Transverse colon (tissue), 4 donors: Measurements from ENCODE around the gene MS4A10. TPM values are rescaled to one million over a fixed set of nuclear protein-coding genes. Genes with fewer than 3 reads are reported as not detected.

Experiments
- DNase-seq: peaks from one replicate; pipeline ENCODE4 v3.0.0-alpha.2; 2019
- H3K27ac ChIP-seq, 4 donors: fragments of 200-600 bp; sonication (generic); 2 replicates each; pipeline ENCODE4 v1.5.1; 2016 to 2018; ENCODE audit warnings: inconsistent platforms in 4 of 4
- H3K27me3 ChIP-seq: fragments of 200-600 bp; sonication (generic); 2 replicates; pipeline ENCODE4 v1.5.1; 2017; ENCODE audit warnings: inconsistent platforms
- H3K36me3 ChIP-seq, 4 donors: fragments of 200-600 bp; sonication (generic); 2 replicates each; pipeline ENCODE4 v1.5.1; 2017 to 2019; ENCODE audit warnings: inconsistent platforms in 4 of 4
- H3K4me1 ChIP-seq, 4 donors: fragments of 200-600 bp; sonication (generic); 2 replicates each; pipeline ENCODE4 v1.5.1; 2017 to 2020; ENCODE audit warnings: inconsistent platforms in 4 of 4
- H3K4me3 ChIP-seq, 4 donors: fragments of 200-600 bp; sonication (generic); 1 replicate in 1 of 4; 2 replicates in 3 of 4; pipeline versions ENCODE4 v1.5.1 to v1.6.1; 2017 to 2019; ENCODE audit warnings: inconsistent platforms in 4 of 4
- H3K9me3 ChIP-seq, 2 donors: fragments of 200-600 bp; sonication (generic); 2 replicates each; pipeline ENCODE4 v1.5.1; 2017 to 2019; ENCODE audit warnings: inconsistent platforms in 2 of 2
- CTCF ChIP-seq, 5 experiments: fragments of 200-600 bp in 3 of 5; fragments of 450-650 bp in 2 of 5; sonication (generic) in 3 of 5; IDR thresholded peaks; 1 replicate in 2 of 5; 2 replicates in 3 of 5; pipeline ENCODE4 v1.5.1; 2016 to 2017; ENCODE audit warnings: antibody characterized with exemption in 5 of 5, inconsistent platforms in 3 of 5, mild to moderate bottlenecking in 2 of 5, moderate library complexity in 1 of 5
- EP300 ChIP-seq: sonication (generic); formaldehyde crosslinking; IDR thresholded peaks from one replicate; pipeline ENCODE4 v1.6.1; 2017; ENCODE audit warnings: antibody characterized with exemption, low read depth
- POLR2A ChIP-seq: fragments of 450-650 bp; IDR thresholded peaks from one replicate; pipeline ENCODE4 v1.6.1; 2016; ENCODE audit warnings: antibody characterized with exemption, mild to moderate bottlenecking, moderate library complexity
- POLR2AphosphoS5 ChIP-seq, 3 donors: sonication (generic); formaldehyde crosslinking; IDR thresholded peaks; one replicate each; pipeline ENCODE4 v1.6.1; 2016; ENCODE audit warnings: antibody characterized with exemption in 3 of 3
- WGBS, 2 donors: methylation state at CpG; one replicate each; pipeline ENCODE4 v1.1.5; 2018; ENCODE audit warnings: low coverage in 1 of 2; 5-methylcytosine and 5-hydroxymethylcytosine counted together
- in situ Hi-C, 4 donors: fragments of 200-750 bp; cut with MboI; loops; one replicate each; pipeline versions ENCODE4 v1.15.0 to v1.15.1; 2017; ENCODE audit warnings: low sequenced_read_pairs in 3 of 4, low pct_ligation_motif_present in 1 of 4, low pct_unique_long_range_greater_than_20kb in 1 of 4
- intact Hi-C: fragments of 100-400 bp; cut with DNase I; formaldehyde crosslinking; loops from one replicate; pipeline ENCODE4 v1.15.1; 2023; ENCODE audit warnings: low total_unique reads
- total RNA-seq, 4 donors: library from RNA; depleted of rRNA; stranded (reverse); fragments of >200 nt; gene quantifications; one replicate each; pipeline ENCODE4 v1.1.0, GENCODE V29; 2016

The MS4A10 gene
- total RNA-seq, 4 donors from 2014 or later: 1.3 to 2.2 TPM; not detected in 2

- in situ Hi-C loops: no loop called here
- WGBS, 2 donors: 64% methylated on average over 4 of the region's 4 CpGs; no CpG with 5 or more reads in 1 of the 2 donors
- DNase-seq: no peak
Observed at GRCh38 chr11:60777106-60777505, 8.0 kb upstream of the MS4A10 start.

GRCh38 chr11:60777572-60777971 is 7.6 kb upstream of the MS4A10 start:
- peaks cover 0 to 7% (median 0%) of the 10 kb centered on the region in 4 donors for H3K4me1 ChIP-seq
- H3K27ac ChIP-seq: no peak overlapping the region
- TF ChIP-seq POLR2A (no peak), CTCF (IDR thresholded peaks at IDR 0.05) (no peak), EP300 (no peak), POLR2AphosphoS5 (IDR thresholded peaks at IDR 0.05) (no peak)
- no peak for DNase-seq
- H3K36me3 ChIP-seq: no peaks in the 10 kb centered on the region
- in situ Hi-C loops: no loop called here
- no peak overlapping the region for H3K4me3 ChIP-seq
- intact Hi-C loops: no loop called here
- 0 to 28% methylated on average over 1 to 2 of the region's 2 CpGs for WGBS, 2 donors
- no peaks in the 10 kb centered on the region for H3K27me3 ChIP-seq
- no peaks in the 10 kb centered on the region for H3K9me3 ChIP-seq

More at GRCh38 chr11:60777106-60777505, 8.0 kb upstream of the MS4A10 start:
- Histone ChIP-seq H3K4me3 (no peak overlapping the region), H3K9me3 (no peaks in the 10 kb centered on the region), H3K27me3 (no peaks in the 10 kb centered on the region), H3K27ac (no peak overlapping the region), H3K4me1 (peaks cover 0 to 7% (median 0%) of the 10 kb centered on the region in 4 donors), H3K36me3 (no peaks in the 10 kb centered on the region)
- intact Hi-C loops: no loop called here
- no peak for TF ChIP-seq POLR2AphosphoS5 (IDR thresholded peaks at IDR 0.05)
- TF ChIP-seq CTCF (IDR thresholded peaks at IDR 0.05): no peak
- TF ChIP-seq POLR2A: no peak
- no peak for TF ChIP-seq EP300

DNA sequence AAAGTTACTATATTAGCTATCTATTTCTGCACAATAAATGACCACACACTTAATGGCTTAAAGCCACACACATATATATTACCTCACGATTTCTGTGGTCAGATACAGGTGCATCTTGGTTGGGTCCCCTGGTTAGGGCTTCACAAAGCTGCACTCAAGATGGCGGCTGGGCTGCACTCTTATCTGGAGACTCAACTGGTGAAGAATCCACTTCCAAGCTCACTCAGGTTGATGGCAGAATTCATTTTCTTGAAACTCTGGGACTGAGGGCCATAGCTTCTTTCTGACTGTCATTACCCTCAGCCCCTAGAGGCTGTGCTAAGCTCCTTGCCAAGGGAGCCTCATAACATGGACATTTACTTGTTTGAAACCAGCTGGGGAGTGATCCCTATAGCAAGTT is 5.1 kb upstream of the MS4A10 start:
- Histone ChIP-seq H3K9me3 (no peaks in the 10 kb centered on the region), H3K4me3 (no peak overlapping the region), H3K4me1 (peaks cover 0 to 12% (median 0%) of the 10 kb centered on the region in 4 donors), H3K27me3 (no peaks in the 10 kb centered on the region), H3K27ac (no peak overlapping the region), H3K36me3 (no peaks in the 10 kb centered on the region)
- TF ChIP-seq CTCF (IDR thresholded peaks at IDR 0.05) (no peak), EP300 (no peak), POLR2AphosphoS5 (IDR thresholded peaks at IDR 0.05) (no peak), POLR2A (no peak)
- in situ Hi-C loops: no loop called here
- 82% methylated on average over 2 of the region's 2 CpGs; no CpG with 5 or more reads in 1 of the 2 donors for WGBS, 2 donors
- no peak for DNase-seq
- intact Hi-C loops: no loop called here

GRCh38 chr11:60780774-60781173 is 4.4 kb upstream of the MS4A10 start:
- no peaks in the 10 kb centered on the region for H3K36me3 ChIP-seq
- peaks cover 0 to 14% (median 0%) of the 10 kb centered on the region in 4 donors for H3K4me1 ChIP-seq
- H3K9me3 ChIP-seq: no peaks in the 10 kb centered on the region
- H3K27me3 ChIP-seq: no peaks in the 10 kb centered on the region
- no peak for DNase-seq
- no peak overlapping the region for H3K27ac ChIP-seq
- in situ Hi-C loops (no loop called here), intact Hi-C loops (no loop called here)
- TF ChIP-seq CTCF (IDR thresholded peaks at IDR 0.05) (no peak), POLR2AphosphoS5 (IDR thresholded peaks at IDR 0.05) (no peak), POLR2A (no peak), EP300 (no peak)
- no peak overlapping the region for H3K4me3 ChIP-seq
